Measurements from ENCODE around the gene HES7.

Gene HES7

GRCh38 chr17:8074554-8074953 is 49.4 kb downstream of the HES7 start:
- DNase-seq: no peak
- no peak for TF ChIP-seq CTCF (IDR thresholded peaks at IDR 0.05; ENCODE audit: low read depth, low read length)
- no peak overlapping the region for H3K27ac ChIP-seq
- peaks cover 12% of the 10 kb centered on the region for H3K27me3 ChIP-seq (ENCODE audit: insufficient read depth, low read depth, severe bottlenecking)
- no peaks in the 10 kb centered on the region for H3K9me3 ChIP-seq (ENCODE audit: severe bottlenecking)
- H3K4me3 ChIP-seq (ENCODE audit: low read depth, low read length): no peak overlapping the region
- no peaks in the 10 kb centered on the region for H3K36me3 ChIP-seq

- Histone ChIP-seq H3K36me3 (no peaks in the 10 kb centered on the region), H3K27ac (no peak overlapping the region), H3K4me3 (ENCODE audit: low read depth, low read length) (peak overlapping the region; percentile 13), H3K27me3 (ENCODE audit: insufficient read depth, low read depth, severe bottlenecking) (peaks cover 12% of the 10 kb centered on the region), H3K9me3 (ENCODE audit: severe bottlenecking) (no peaks in the 10 kb centered on the region)
- peak; percentile 83 for DNase-seq
- TF ChIP-seq CTCF (IDR thresholded peaks at IDR 0.05; ENCODE audit: low read depth, low read length): peak; percentile 99
These were observed 50.0 kb downstream of the HES7 start for GRCh38 chr17:8073627-8074484.

- Histone ChIP-seq H3K9me3 (ENCODE audit: severe bottlenecking) (no peaks in the 10 kb centered on the region), H3K27me3 (ENCODE audit: insufficient read depth, low read depth, severe bottlenecking) (peaks cover 12% of the 10 kb centered on the region), H3K4me3 (ENCODE audit: low read depth, low read length) (no peak overlapping the region), H3K36me3 (no peaks in the 10 kb centered on the region), H3K27ac (no peak overlapping the region)
- no peak for DNase-seq
- no peak for TF ChIP-seq CTCF (IDR thresholded peaks at IDR 0.05; ENCODE audit: low read depth, low read length)
These were observed 51.0 kb downstream of the HES7 start for GRCh38 chr17:8072729-8073461.

GRCh38 chr17:8072341-8072728 is 51.6 kb downstream of the HES7 start:
- DNase-seq: no peak
- Histone ChIP-seq H3K4me3 (ENCODE audit: low read depth, low read length) (no peak overlapping the region), H3K36me3 (no peaks in the 10 kb centered on the region), H3K9me3 (ENCODE audit: severe bottlenecking) (no peaks in the 10 kb centered on the region), H3K27ac (no peak overlapping the region), H3K27me3 (ENCODE audit: insufficient read depth, low read depth, severe bottlenecking) (peaks cover 12% of the 10 kb centered on the region)
- no peak for TF ChIP-seq CTCF (IDR thresholded peaks at IDR 0.05; ENCODE audit: low read depth, low read length)

- TF ChIP-seq CTCF (IDR thresholded peaks at IDR 0.05; ENCODE audit: low read depth, low read length): no peak
- no peak for DNase-seq
- Histone ChIP-seq H3K36me3 (no peaks in the 10 kb centered on the region), H3K4me3 (ENCODE audit: low read depth, low read length) (no peak overlapping the region), H3K27me3 (ENCODE audit: insufficient read depth, low read depth, severe bottlenecking) (peaks cover 12% of the 10 kb centered on the region), H3K27ac (no peak overlapping the region), H3K9me3 (ENCODE audit: severe bottlenecking) (no peaks in the 10 kb centered on the region)
These were observed 52.4 kb downstream of the HES7 start for GRCh38 chr17:8071496-8071895.
